Liver (tissue), 3 donors: ENCODE data around the gene OR2AT4.

Experiments
- CTCF ChIP-seq: fragments of 150-350 bp; IDR thresholded peaks from 2 replicates; pipeline ENCODE4 v1.5.1; 2017; ENCODE audit warnings: improper control_type of control experiment, low read depth, low read length; ENCODE audit not compliant: missing input control
- GABPA ChIP-seq, 2 donors: IDR thresholded peaks in 1 of 2; conservative IDR thresholded peaks in 1 of 2; 2 replicates each; pipeline ENCODE4 v1.6.1; 2016; ENCODE audit warnings: antibody characterized with exemption in 2 of 2, mild to moderate bottlenecking in 1 of 2, moderate library complexity in 1 of 2
- MAX ChIP-seq: IDR thresholded peaks from 2 replicates; pipeline ENCODE4 v1.6.1; 2016; ENCODE audit warnings: antibody characterized with exemption
- NR2F2 ChIP-seq: IDR thresholded peaks from 2 replicates; pipeline ENCODE4 v1.6.1; 2016; ENCODE audit warnings: antibody characterized with exemption
- RAD21 ChIP-seq, 2 donors: IDR thresholded peaks; 2 replicates each; pipeline ENCODE4 v1.6.1; 2016; ENCODE audit warnings: antibody characterized with exemption in 2 of 2, mild to moderate bottlenecking in 2 of 2
- TAF1 ChIP-seq: conservative IDR thresholded peaks from 2 replicates; pipeline ENCODE4 v1.6.1; 2016; ENCODE audit warnings: antibody characterized with exemption, mild to moderate bottlenecking
- YY1 ChIP-seq: IDR thresholded peaks from 2 replicates; pipeline ENCODE4 v1.6.1; 2016; ENCODE audit warnings: antibody characterized with exemption, mild to moderate bottlenecking
- TF ChIP-seq, protein P1 (sequence below): IDR thresholded peaks from 2 replicates; pipeline ENCODE4 v1.6.1; 2016; ENCODE audit warnings: antibody characterized with exemption
- TF ChIP-seq, protein P2 (sequence below): IDR thresholded peaks from 2 replicates; pipeline ENCODE4 v1.6.1; 2016; ENCODE audit warnings: antibody characterized with exemption, mild to moderate bottlenecking
- donor health status: healthy.
- donor health status: healthy.

GRCh38 chr11:75032550-75032935, 64.1 kb downstream of the OR2AT4 start:
- TF ChIP-seq CTCF = no peak
- no peak for TF ChIP-seq TAF1
- TF ChIP-seq, protein P1, sequence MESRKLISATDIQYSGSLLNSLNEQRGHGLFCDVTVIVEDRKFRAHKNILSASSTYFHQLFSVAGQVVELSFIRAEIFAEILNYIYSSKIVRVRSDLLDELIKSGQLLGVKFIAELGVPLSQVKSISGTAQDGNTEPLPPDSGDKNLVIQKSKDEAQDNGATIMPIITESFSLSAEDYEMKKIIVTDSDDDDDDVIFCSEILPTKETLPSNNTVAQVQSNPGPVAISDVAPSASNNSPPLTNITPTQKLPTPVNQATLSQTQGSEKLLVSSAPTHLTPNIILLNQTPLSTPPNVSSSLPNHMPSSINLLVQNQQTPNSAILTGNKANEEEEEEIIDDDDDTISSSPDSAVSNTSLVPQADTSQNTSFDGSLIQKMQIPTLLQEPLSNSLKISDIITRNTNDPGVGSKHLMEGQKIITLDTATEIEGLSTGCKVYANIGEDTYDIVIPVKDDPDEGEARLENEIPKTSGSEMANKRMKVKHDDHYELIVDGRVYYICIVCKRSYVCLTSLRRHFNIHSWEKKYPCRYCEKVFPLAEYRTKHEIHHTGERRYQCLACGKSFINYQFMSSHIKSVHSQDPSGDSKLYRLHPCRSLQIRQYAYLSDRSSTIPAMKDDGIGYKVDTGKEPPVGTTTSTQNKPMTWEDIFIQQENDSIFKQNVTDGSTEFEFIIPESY = no peak
- no peak for TF ChIP-seq YY1
- TF ChIP-seq RAD21 (IDR thresholded peaks at IDR 0.05) = no peak
- TF ChIP-seq MAX = no peak
- TF ChIP-seq, protein P2, sequence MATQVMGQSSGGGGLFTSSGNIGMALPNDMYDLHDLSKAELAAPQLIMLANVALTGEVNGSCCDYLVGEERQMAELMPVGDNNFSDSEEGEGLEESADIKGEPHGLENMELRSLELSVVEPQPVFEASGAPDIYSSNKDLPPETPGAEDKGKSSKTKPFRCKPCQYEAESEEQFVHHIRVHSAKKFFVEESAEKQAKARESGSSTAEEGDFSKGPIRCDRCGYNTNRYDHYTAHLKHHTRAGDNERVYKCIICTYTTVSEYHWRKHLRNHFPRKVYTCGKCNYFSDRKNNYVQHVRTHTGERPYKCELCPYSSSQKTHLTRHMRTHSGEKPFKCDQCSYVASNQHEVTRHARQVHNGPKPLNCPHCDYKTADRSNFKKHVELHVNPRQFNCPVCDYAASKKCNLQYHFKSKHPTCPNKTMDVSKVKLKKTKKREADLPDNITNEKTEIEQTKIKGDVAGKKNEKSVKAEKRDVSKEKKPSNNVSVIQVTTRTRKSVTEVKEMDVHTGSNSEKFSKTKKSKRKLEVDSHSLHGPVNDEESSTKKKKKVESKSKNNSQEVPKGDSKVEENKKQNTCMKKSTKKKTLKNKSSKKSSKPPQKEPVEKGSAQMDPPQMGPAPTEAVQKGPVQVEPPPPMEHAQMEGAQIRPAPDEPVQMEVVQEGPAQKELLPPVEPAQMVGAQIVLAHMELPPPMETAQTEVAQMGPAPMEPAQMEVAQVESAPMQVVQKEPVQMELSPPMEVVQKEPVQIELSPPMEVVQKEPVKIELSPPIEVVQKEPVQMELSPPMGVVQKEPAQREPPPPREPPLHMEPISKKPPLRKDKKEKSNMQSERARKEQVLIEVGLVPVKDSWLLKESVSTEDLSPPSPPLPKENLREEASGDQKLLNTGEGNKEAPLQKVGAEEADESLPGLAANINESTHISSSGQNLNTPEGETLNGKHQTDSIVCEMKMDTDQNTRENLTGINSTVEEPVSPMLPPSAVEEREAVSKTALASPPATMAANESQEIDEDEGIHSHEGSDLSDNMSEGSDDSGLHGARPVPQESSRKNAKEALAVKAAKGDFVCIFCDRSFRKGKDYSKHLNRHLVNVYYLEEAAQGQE = no peak
- TF ChIP-seq GABPA (IDR thresholded peaks at IDR 0.05 in 1 of 2, conservative IDR thresholded peaks at IDR 0.05 in 1 of 2) = no peak
- no peak for TF ChIP-seq NR2F2
